T-helper 2 cell treated with Interferon-gamma antibody and Interleukin-4, amounts not matched to agents 5 μg/mL and 100 μg/mL, for 36 hours (primary cell): ENCODE data around the gene CCDC91.
"Not testable (repeated sequence)": the region's sequence is repeated elsewhere in the genome, so short reads cannot be mapped to it uniquely, and the experiment has no call there.

Experiments
- DNase-seq: peaks from one replicate; pipeline ENCODE4 v3.0.0; 2021; ENCODE audit warnings: low spot score
- H3K27ac Mint-ChIP-seq: one replicate; pipeline ENCODE4 v1.8.0; 2021; ENCODE audit warnings: mild to moderate bottlenecking, mixed read lengths
- H3K27me3 Mint-ChIP-seq: one replicate; pipeline ENCODE4 v1.8.0; 2021; ENCODE audit warnings: low read depth, mixed read lengths
- H3K36me3 Mint-ChIP-seq: one replicate; pipeline ENCODE4 v1.8.0; 2021; ENCODE audit warnings: low read depth, mixed read lengths
- H3K4me1 Mint-ChIP-seq: one replicate; pipeline ENCODE4 v1.8.0; 2021; ENCODE audit warnings: low read depth, mixed read lengths
- H3K4me3 Mint-ChIP-seq: one replicate; pipeline ENCODE4 v1.8.0; 2022; ENCODE audit warnings: mild to moderate bottlenecking, moderate library complexity, mixed read lengths
- H3K9me3 Mint-ChIP-seq: one replicate; pipeline ENCODE4 v1.8.0; 2021; ENCODE audit warnings: mixed read lengths

The CCDC91 gene

DNA sequence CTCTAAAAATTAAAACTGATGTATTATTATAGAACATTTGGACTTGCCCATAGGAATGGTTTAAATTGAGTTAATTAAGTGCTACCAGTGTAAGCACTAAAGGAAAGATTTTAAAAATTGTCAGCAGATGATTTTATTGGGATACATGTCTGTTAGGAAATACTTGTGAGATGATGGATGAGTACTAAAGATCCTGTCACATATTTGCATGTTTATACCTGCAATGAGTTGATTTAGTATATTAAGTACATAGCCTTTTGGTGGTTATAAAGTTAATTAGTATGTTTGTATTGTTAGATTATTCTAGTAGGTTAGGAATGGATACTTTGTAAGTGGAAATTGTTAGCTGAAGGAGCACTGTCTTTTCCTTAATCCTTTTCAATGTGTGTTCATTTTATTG is 67.2 kb downstream of the CCDC91 start:
- DNase-seq, result no peak
- Mint-ChIP-seq H3K4me3 (no peak overlapping the region), H3K27ac (no peak overlapping the region), H3K4me1 (peaks cover 15% of the 10 kb centered on the region), H3K9me3 (no peaks in the 10 kb centered on the region), H3K36me3 (peaks cover 2% of the 10 kb centered on the region), H3K27me3 (no peaks in the 10 kb centered on the region)

GRCh38 chr12:28258998-28259397 is 68.7 kb downstream of the CCDC91 start:
- H3K27ac Mint-ChIP-seq, result no peak overlapping the region
- H3K4me3 Mint-ChIP-seq, result no peak overlapping the region
- no peaks in the 10 kb centered on the region for H3K9me3 Mint-ChIP-seq
- no peak for DNase-seq
- H3K4me1 Mint-ChIP-seq, result peaks cover 1% of the 10 kb centered on the region
- H3K36me3 Mint-ChIP-seq, result peaks cover 4% of the 10 kb centered on the region
- no peaks in the 10 kb centered on the region for H3K27me3 Mint-ChIP-seq

DNA sequence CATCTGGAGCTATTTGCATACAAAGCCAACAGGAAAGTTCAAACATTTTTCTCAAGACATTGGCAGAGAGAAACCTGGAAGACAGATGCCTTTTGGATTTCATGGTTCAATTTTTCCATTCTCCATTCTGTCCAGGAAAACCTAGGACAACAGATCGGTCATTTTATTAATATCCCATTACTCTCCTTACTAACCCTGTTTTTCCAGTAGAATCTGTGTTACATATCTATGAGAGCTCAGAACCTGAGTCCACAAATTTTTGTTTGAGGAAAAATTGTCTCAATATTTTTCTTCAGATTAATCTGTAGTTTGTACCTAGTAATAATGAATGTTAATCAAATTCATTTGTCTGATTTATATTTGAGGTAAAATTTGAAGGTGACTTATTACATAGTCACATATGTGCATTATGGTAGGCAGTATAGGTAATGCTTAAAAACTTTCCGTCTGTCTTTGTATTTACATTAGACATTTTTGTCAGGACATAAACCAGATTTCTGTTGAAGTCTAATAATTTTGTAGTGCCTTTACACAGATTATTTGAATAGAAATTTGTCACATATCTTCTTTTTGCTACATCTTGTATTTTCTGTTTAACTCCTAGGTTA is 75.3 kb downstream of the CCDC91 start:
- H3K4me3 Mint-ChIP-seq, result no peak overlapping the region
- H3K4me1 Mint-ChIP-seq, result no peaks in the 10 kb centered on the region
- DNase-seq, result no peak
- peaks cover under 1% of the 10 kb centered on the region for H3K9me3 Mint-ChIP-seq
- H3K27ac Mint-ChIP-seq, result no peak overlapping the region
- peaks cover 2% of the 10 kb centered on the region for H3K36me3 Mint-ChIP-seq
- no peaks in the 10 kb centered on the region for H3K27me3 Mint-ChIP-seq

GRCh38 chr12:28267920-28268607 is 77.8 kb downstream of the CCDC91 start:
- H3K9me3 Mint-ChIP-seq, result peaks cover 19% of the 10 kb centered on the region
- not testable (repeated sequence) for H3K27ac Mint-ChIP-seq, H3K27me3 Mint-ChIP-seq

DNA sequence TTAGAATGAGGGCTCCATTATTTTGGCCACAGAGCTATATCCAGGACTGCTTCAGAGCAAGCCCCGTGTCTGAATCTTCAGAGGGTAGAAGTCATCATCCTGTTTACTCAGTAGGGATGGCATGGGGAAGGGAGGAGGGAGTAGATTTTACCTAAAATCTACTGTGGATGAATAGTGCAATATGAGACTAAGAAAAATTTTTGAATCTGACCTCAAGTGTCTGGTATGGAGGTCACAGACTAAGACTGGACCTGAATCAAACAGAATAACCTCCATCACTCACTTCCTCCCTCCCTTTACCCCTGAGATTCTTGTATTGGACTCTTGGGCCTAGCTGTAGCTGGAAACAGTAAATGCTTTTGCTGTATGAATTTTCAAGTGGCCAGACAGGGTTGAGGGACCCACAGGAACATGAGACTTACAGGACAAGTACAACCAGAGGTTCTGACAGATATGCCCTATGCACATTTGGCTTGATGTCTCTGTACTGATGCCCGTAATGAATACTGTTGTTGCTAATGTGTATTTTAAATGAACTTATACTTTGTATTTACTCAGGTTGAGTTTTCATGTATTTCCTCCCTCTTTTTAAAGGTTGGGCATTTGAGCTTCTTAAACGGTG is 78.5 kb downstream of the CCDC91 start:
- DNase-seq, result no peak
- peaks cover 19% of the 10 kb centered on the region for H3K9me3 Mint-ChIP-seq
- H3K36me3 Mint-ChIP-seq, result peaks cover 4% of the 10 kb centered on the region
- no peak overlapping the region for H3K27ac Mint-ChIP-seq
- H3K4me1 Mint-ChIP-seq, result no peaks in the 10 kb centered on the region
- no peaks in the 10 kb centered on the region for H3K27me3 Mint-ChIP-seq
- H3K4me3 Mint-ChIP-seq, result no peak overlapping the region

More at GRCh38 chr12:28267920-28268607, 77.8 kb downstream of the CCDC91 start:
- not testable (repeated sequence) for H3K36me3 Mint-ChIP-seq, H3K4me1 Mint-ChIP-seq, DNase-seq, H3K4me3 Mint-ChIP-seq

DNA sequence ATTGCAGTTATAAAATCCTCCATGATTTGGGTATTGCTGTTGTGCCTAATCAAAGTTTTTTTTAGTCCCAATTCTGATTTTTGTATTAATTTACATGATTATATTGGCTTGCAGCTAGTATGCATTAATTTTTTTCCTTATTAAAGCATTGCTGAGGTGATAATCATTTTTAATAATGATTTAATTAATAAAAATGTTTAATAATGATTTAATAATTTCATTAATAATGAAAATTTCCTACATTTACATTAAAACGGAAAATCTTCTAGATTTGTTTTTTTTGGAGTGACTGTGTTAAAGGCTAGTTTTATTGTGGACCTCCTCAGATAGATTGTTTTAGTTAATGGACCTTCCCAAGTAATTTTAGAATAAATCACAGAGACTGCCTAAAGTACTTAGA is 79.6 kb downstream of the CCDC91 start:
- Mint-ChIP-seq H3K36me3 (peaks cover 4% of the 10 kb centered on the region), H3K27ac (no peak overlapping the region), H3K4me3 (no peak overlapping the region), H3K4me1 (no peaks in the 10 kb centered on the region), H3K9me3 (peaks cover 19% of the 10 kb centered on the region), H3K27me3 (no peaks in the 10 kb centered on the region)
- no peak for DNase-seq

DNA sequence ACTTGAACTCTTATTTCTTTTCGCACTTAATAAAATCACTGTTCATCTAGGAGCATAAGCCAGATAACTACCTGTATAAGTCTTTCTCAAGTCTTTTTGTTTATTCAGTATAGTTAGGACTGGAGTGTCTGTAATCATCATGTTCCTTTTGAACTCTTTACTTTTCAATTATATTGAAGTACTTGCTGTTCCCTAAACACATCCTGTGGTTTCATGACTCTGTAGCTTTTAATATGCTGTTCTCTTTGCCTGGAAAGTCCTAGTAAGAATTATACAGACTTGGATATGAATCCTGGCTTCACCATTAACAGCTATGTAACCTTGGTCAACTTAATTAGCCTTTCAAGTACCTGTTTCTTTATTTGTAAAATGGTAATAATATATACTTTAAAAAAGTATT is 88.2 kb downstream of the CCDC91 start:
- H3K9me3 Mint-ChIP-seq, result peaks cover 13% of the 10 kb centered on the region
- no peaks in the 10 kb centered on the region for H3K36me3 Mint-ChIP-seq

DNA sequence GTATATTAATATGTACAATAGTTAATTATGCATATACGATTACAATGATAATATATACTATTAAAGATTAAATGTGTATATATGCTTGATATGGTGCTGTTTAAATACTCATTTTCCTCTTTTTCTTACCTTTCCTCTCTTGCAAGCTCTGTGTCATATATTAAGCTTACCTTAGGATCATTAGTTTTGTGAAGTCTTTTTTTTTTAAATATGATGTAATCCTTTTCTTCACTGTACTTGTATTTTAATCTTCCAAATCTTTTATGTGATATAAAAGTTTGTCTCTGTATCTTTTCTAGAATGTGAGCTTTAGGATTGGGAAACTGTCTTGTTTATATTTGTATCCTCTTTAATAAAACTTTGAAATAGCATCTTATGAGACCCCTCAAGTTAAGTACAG is 88.7 kb downstream of the CCDC91 start:
- Mint-ChIP-seq H3K9me3 (peaks cover 13% of the 10 kb centered on the region), H3K36me3 (peaks cover 2% of the 10 kb centered on the region), H3K4me1 (no peaks in the 10 kb centered on the region), H3K27ac (no peak overlapping the region), H3K27me3 (no peaks in the 10 kb centered on the region), H3K4me3 (no peak overlapping the region)
- DNase-seq, result no peak

More for the DNA sequence above, 88.2 kb downstream of the CCDC91 start:
- H3K4me3 Mint-ChIP-seq, result no peak overlapping the region
- DNase-seq, result no peak
- H3K4me1 Mint-ChIP-seq, result no peaks in the 10 kb centered on the region
- no peak overlapping the region for H3K27ac Mint-ChIP-seq
- H3K27me3 Mint-ChIP-seq, result no peaks in the 10 kb centered on the region

DNA sequence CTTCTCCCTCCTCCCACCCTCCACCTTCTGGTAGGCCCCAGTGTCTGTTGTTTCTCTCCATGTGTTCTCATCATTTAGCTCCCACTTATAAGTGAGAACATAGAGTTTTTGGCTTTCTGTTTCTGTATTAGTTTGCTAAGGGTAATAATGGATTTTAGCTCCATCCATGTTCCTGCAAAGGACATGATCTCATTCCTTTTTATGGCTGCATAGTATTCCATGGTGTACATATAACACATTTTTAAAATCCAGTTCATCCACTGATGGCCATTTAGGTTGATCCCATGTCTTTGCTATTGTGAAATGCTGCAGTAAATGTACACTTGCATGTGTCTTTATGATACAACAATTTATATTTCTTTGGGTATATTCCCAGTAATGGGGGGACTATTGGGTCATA is 96.1 kb downstream of the CCDC91 start:
- Mint-ChIP-seq H3K9me3 (peaks cover 52% of the 10 kb centered on the region), H3K4me1 (no peaks in the 10 kb centered on the region), H3K27ac (no peak overlapping the region), H3K27me3 (no peaks in the 10 kb centered on the region), H3K4me3 (no peak overlapping the region), H3K36me3 (peaks cover 11% of the 10 kb centered on the region)
- no peak for DNase-seq

GRCh38 chr12:28290262-28290661 is 100.0 kb downstream of the CCDC91 start:
- H3K27ac Mint-ChIP-seq, result no peak overlapping the region
- peaks cover 39% of the 10 kb centered on the region for H3K9me3 Mint-ChIP-seq
- peaks cover 13% of the 10 kb centered on the region for H3K36me3 Mint-ChIP-seq
- H3K4me3 Mint-ChIP-seq, result no peak overlapping the region
- no peaks in the 10 kb centered on the region for H3K4me1 Mint-ChIP-seq
- no peak for DNase-seq
- no peaks in the 10 kb centered on the region for H3K27me3 Mint-ChIP-seq

- H3K4me1 Mint-ChIP-seq, result no peaks in the 10 kb centered on the region
- H3K9me3 Mint-ChIP-seq, result peaks cover 30% of the 10 kb centered on the region
- H3K27me3 Mint-ChIP-seq, result no peaks in the 10 kb centered on the region
- no peak overlapping the region for H3K4me3 Mint-ChIP-seq
- DNase-seq, result no peak
- H3K27ac Mint-ChIP-seq, result no peak overlapping the region
- H3K36me3 Mint-ChIP-seq, result peaks cover 13% of the 10 kb centered on the region
These were observed 102.4 kb downstream of the CCDC91 start for GRCh38 chr12:28292699-28293098.

DNA sequence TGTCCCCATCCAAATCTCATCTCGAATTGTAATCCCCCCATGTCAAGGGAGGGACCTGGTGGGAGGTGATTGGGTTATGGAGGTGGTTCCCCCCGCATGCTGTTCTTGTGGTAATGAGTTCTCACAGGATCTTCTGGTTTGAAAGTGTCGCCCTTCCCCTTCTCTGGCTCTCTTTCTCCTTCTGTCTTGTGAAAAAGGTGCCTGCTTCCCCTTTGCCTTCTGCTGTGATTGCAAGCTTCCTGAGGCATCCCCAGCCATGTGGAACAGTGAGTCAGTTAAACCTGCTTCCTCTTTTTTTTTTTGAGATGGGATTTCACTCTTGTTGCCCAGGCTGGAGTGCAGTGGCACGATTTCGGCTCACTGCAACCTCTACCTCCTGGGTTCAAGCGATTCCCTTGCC is 104.0 kb downstream of the CCDC91 start:
- no peaks in the 10 kb centered on the region for H3K4me1 Mint-ChIP-seq
- H3K27ac Mint-ChIP-seq, result no peak overlapping the region
- DNase-seq, result no peak
- H3K27me3 Mint-ChIP-seq, result no peaks in the 10 kb centered on the region
- H3K36me3 Mint-ChIP-seq, result peaks cover 8% of the 10 kb centered on the region
- H3K9me3 Mint-ChIP-seq, result peaks cover 15% of the 10 kb centered on the region
- no peak overlapping the region for H3K4me3 Mint-ChIP-seq

GRCh38 chr12:28296287-28296686 is 106.0 kb downstream of the CCDC91 start:
- Mint-ChIP-seq H3K36me3 (peaks cover 3% of the 10 kb centered on the region), H3K27me3 (no peaks in the 10 kb centered on the region), H3K4me3 (no peak overlapping the region), H3K4me1 (no peaks in the 10 kb centered on the region), H3K27ac (no peak overlapping the region), H3K9me3 (no peaks in the 10 kb centered on the region)
- no peak for DNase-seq

GRCh38 chr12:28303192-28303591 is 112.9 kb downstream of the CCDC91 start:
- Mint-ChIP-seq H3K27me3 (no peaks in the 10 kb centered on the region), H3K9me3 (no peaks in the 10 kb centered on the region), H3K4me3 (no peak overlapping the region), H3K27ac (no peak overlapping the region), H3K4me1 (no peaks in the 10 kb centered on the region), H3K36me3 (no peaks in the 10 kb centered on the region)
- no peak for DNase-seq
